ENCODE data around the gene PINLYP. TPM values are rescaled to one million over a fixed set of nuclear protein-coding genes. Genes with fewer than 3 reads are reported as not detected.

The PINLYP gene
- total and polyA plus RNA-seq, 9 of the 15 experiments (the other 6 are each of a cell fraction or from before 2014, with no cell fraction given), result 1.00 to 6.7 (median 2.2) TPM

- TF ChIP-seq MGA (IDR thresholded peaks at IDR 0.05) (0 out of 2 replicates have a peak, but pooled peaks have one; percentile 38), POLR2A (conservative IDR thresholded peaks at IDR 0.05) (no peak), BCOR (IDR thresholded peaks at IDR 0.05) (peak; percentile 35; the same call in 1 of the 2 replicates), ARID1B (IDR thresholded peaks at IDR 0.05) (0 out of 2 replicates have a peak, but pooled peaks have one; percentile 11), CHD1 (IDR thresholded peaks at IDR 0.05; ENCODE audit: low read length) (no peak), ARID4B (CRISPR knock-in tag; IDR thresholded peaks at IDR 0.05) (peak; percentile 62; the same call in 1 of the 2 replicates), ZBTB9 (CRISPR knock-in tag; IDR thresholded peaks at IDR 0.05) (no peak), FOXP1 (CRISPR knock-in tag; IDR thresholded peaks at IDR 0.05) (0 out of 2 replicates have a peak, but pooled peaks have one; percentile 18), SUPT5H (IDR thresholded peaks at IDR 0.05) (peak; percentile 20), DMBX1 (CRISPR knock-in tag; IDR thresholded peaks at IDR 0.05; ENCODE audit: borderline replicate concordance) (0 out of 2 replicates have a peak, but pooled peaks have one; percentile 49), CC2D1A (IDR thresholded peaks at IDR 0.05) (0 out of 2 replicates have a peak, but pooled peaks have one; percentile 11), ZNF445 (CRISPR knock-in tag; IDR thresholded peaks at IDR 0.05; ENCODE audit: low read depth) (no peak)
Measured at GRCh38 chr19:43595605-43595998, 20.0 kb downstream of the PINLYP start (continued).

All from K562 (cell line).